ENCODE data around the gene C3orf49. TPM values are rescaled to one million over a fixed set of nuclear protein-coding genes. Genes with fewer than 3 reads are reported as not detected.

C3orf49 gene
- polyA plus RNA-seq, 1 donor, result 0.41 TPM

- no peak for DNase-seq
Measured at GRCh38 chr3:63891518-63891917, 72.4 kb downstream of the C3orf49 start.

GRCh38 chr3:63892773-63893352 lies 73.8 kb downstream of the C3orf49 start:
- no peak for DNase-seq

- no peak for DNase-seq
Measured at GRCh38 chr3:63895422-63896189, 76.5 kb downstream of the C3orf49 start.

GRCh38 chr3:63896332-63897030 lies 77.4 kb downstream of the C3orf49 start:
- DNase-seq, result no peak

Other genes starting within 250 kb of the C3orf49 start
- not detected for gene SNTN, start 166.6 kb upstream of the C3orf49 start, polyA plus RNA-seq (ENCODE audit: insufficient read length)
- gene THOC7, start 44.5 kb downstream of the C3orf49 start, polyA plus RNA-seq (ENCODE audit: insufficient read length), result 50.9 TPM
- 13.6 TPM for gene ATXN7, start 44.6 kb downstream of the C3orf49 start, polyA plus RNA-seq (ENCODE audit: insufficient read length)
- gene SCAANT1, start 93.1 kb downstream of the C3orf49 start, polyA plus RNA-seq (ENCODE audit: insufficient read length), result 1.1 TPM
- gene PSMD6, start 204.2 kb downstream of the C3orf49 start, polyA plus RNA-seq (ENCODE audit: insufficient read length), result 71.1 TPM

Measured in hindlimb muscle (tissue), 1 donor.